HEK293T (cell line): ENCODE measurements around the gene NRL.

Experiments
- CTCF ChIA-PET: fragments of 350-600 bp; formaldehyde crosslinking; extraction: SDS; loops from one replicate; lab custom pipeline; 2021; ENCODE audit warnings: antibody characterized with exemption, inconsistent platforms; lab: Yijun Ruan, JAX
- POLR2A ChIA-PET: fragments of 350-600 bp; formaldehyde crosslinking; extraction: SDS; loops from one replicate; lab custom pipeline; 2020; ENCODE audit warnings: antibody characterized with exemption, inconsistent platforms; lab: Yijun Ruan, JAX
- DNase-seq: peaks from one replicate; pipeline ENCODE4 v3.0.0; 2012; ENCODE audit warnings: mixed read lengths; ENCODE audit errors: extremely low spot score
- BHLHE40 ChIP-seq: fragments of 450-650 bp; IDR thresholded peaks from 2 replicates; pipeline ENCODE4 v1.6.1; 2016; ENCODE audit warnings: mild to moderate bottlenecking, moderate library complexity, borderline replicate concordance
- CTBP1 ChIP-seq: fragments of 450-650 bp; IDR thresholded peaks from 2 replicates; pipeline ENCODE4 v1.6.1; 2016; ENCODE audit warnings: borderline replicate concordance
- ELF4 ChIP-seq: fragments of 450-650 bp; IDR thresholded peaks from 2 replicates; pipeline ENCODE4 v1.6.1; 2017; ENCODE audit warnings: antibody characterized with exemption
- FOXA1 ChIP-seq: fragments of 450-650 bp; IDR thresholded peaks from 2 replicates; pipeline ENCODE4 v1.6.1; 2016; ENCODE audit warnings: mild to moderate bottlenecking
- FOXK2 ChIP-seq: fragments of 450-650 bp; IDR thresholded peaks from 2 replicates; pipeline ENCODE4 v1.6.1; 2016; ENCODE audit warnings: mild to moderate bottlenecking
- FOXM1 ChIP-seq: fragments of 450-650 bp; IDR thresholded peaks from 2 replicates; pipeline ENCODE4 v1.6.1; 2017; ENCODE audit warnings: mild to moderate bottlenecking, borderline replicate concordance
- HDGF ChIP-seq: fragments of 450-650 bp; IDR thresholded peaks from 2 replicates; pipeline ENCODE4 v1.6.1; 2017; ENCODE audit warnings: antibody characterized with exemption, borderline replicate concordance
- L3MBTL2 ChIP-seq: fragments of 450-650 bp; conservative IDR thresholded peaks from 2 replicates; pipeline ENCODE4 v1.6.1; 2016; ENCODE audit warnings: mild to moderate bottlenecking
- LEF1 ChIP-seq: fragments of 450-650 bp; IDR thresholded peaks from 2 replicates; pipeline ENCODE4 v1.6.1; 2017; ENCODE audit warnings: mild to moderate bottlenecking, borderline replicate concordance
- NFRKB ChIP-seq: fragments of 450-650 bp; IDR thresholded peaks from 2 replicates; pipeline ENCODE4 v1.6.1; 2016; ENCODE audit warnings: mild to moderate bottlenecking, moderate library complexity
- PKNOX1 ChIP-seq: fragments of 450-650 bp; IDR thresholded peaks from 2 replicates; pipeline ENCODE4 v1.6.1; 2016
- SP1 ChIP-seq: fragments of 450-650 bp; IDR thresholded peaks from 2 replicates; pipeline ENCODE4 v1.6.1; 2017
- TARDBP ChIP-seq: fragments of 450-650 bp; IDR thresholded peaks from 2 replicates; pipeline ENCODE4 v1.6.1; 2016
- ZNF384 ChIP-seq: fragments of 450-650 bp; IDR thresholded peaks from 2 replicates; pipeline ENCODE4 v1.6.1; 2016

The NRL gene

GRCh38 chr14:24055971-24056799, 58.6 kb downstream of the NRL start:
- DNase-seq, result no peak
- ChIA-PET CTCF (interaction anchor here (1.6 to 6.9 kb wide), 5 partner anchors 36 to 105 kb away, joined by 6 to 153 read pairs (median 30); partner anchors contain the start of genes DCAF11, IRF9, NRL and PCK2), POLR2A (interaction anchor here (0.8 to 3.7 kb wide), 7 partner anchors 15 to 85 kb away, joined by 3 to 73 read pairs (median 4); partner anchors contain the start of genes DCAF11, EMC9, NRL and PCK2)
- TF ChIP-seq BHLHE40, result no peak
- TF ChIP-seq LEF1, result no peak
- TF ChIP-seq ELF4, result no peak
- no peak for TF ChIP-seq SP1
- TF ChIP-seq CTBP1, result no peak
- TF ChIP-seq ZNF384, result no peak
- no peak for TF ChIP-seq PKNOX1

GRCh38 chr14:24054646-24055045, 60.1 kb downstream of the NRL start:
- CTCF ChIA-PET, result interaction anchor here (1.9 to 6.9 kb wide), 2 partner anchors 37 to 54 kb away, joined by 13 to 153 read pairs; partner anchors contain the start of gene PCK2
- DNase-seq, result no peak
- POLR2A ChIA-PET, result interaction anchor here (1.0 to 2.4 kb wide), 4 partner anchors 38 to 157 kb away, joined by 3 to 13 read pairs (median 6); partner anchors contain the start of genes DCAF11, NRL and PCK2
- TF ChIP-seq TARDBP, result no peak

DNA sequence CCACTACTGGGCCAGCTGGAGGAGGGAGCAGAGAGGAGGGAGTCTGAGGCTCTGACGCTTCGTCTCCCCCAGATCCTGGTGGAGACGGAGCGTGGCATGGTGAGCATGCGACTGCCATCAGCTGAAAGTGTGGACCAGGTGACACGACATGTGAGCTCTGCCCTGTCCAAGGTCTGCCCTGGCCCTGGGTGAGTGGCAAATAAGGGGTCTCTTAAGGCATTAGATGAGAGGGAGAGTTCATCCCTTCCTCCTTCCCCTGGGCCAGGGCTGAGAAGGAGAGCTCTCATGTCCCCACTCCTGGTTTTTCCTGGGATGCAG, 60.5 kb downstream of the NRL start:
- no peak for TF ChIP-seq BHLHE40
- TF ChIP-seq LEF1, result no peak
- no peak for TF ChIP-seq ZNF384
- TF ChIP-seq L3MBTL2, result no peak
- TF ChIP-seq CTBP1, result no peak
- no peak for TF ChIP-seq FOXK2
- TF ChIP-seq TARDBP, result no peak
- no peak for TF ChIP-seq FOXM1
- no peak for TF ChIP-seq NFRKB
- no peak for DNase-seq
- POLR2A ChIA-PET, result interaction anchor here (0.8 to 2.4 kb wide), 6 partner anchors 18 to 158 kb away, joined by 3 to 13 read pairs (median 4); partner anchors contain the start of genes DCAF11, NRL and PCK2
- CTCF ChIA-PET, result interaction anchor here (1.9 kb wide), 1 partner anchor 54 kb away, joined by 13 read pairs; no protein-coding TSS in a partner anchor

DNA sequence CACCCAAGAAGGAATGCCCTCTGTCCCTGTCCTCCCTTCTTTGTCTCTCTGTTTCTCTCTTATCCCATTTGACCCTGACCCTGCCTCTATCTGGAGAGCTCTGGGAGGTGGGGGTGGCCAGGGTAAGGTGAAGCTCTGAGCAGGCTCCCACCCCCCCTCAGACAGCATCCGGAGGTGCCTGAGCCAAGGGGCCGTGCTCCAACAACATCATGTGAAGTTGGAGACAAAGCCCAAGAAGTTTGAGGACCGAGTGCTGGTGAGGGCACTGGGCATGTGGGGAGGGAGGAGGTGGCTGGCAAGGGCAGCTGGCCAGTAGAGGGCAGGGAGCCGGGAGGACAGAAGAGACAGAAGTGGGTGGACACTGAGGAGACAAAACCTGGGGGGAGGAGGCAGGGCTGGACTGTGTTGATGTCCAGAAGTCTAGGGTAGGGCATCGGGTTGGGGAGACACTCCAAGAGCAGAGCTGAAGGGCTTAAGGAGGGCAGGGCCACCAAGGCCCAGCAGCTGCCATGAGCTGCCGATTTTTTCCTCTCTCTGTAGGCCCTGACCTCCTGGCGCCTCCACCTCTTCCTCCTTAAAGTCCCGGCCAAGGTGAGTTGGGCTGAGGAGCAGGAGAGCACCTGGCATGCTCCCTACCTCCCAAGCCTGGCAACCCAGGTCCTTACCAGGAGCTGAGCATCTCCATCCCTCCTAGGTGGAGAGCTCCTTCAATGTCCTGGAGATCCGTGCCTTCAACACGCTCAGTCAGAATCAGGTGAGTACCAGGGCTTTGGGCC, 61.0 kb downstream of the NRL start:
- no peak for DNase-seq
- ChIA-PET CTCF (interaction anchor here (1.9 kb wide), 1 partner anchor 55 kb away, joined by 13 read pairs; no protein-coding TSS in a partner anchor), POLR2A (interaction anchor here (0.8 to 2.4 kb wide), 7 partner anchors 18 to 158 kb away, joined by 3 to 13 read pairs (median 4); partner anchors contain the start of genes DCAF11, EMC9, NRL and PCK2)
- TF ChIP-seq FOXA1 (no peak), CTBP1 (no peak), BHLHE40 (no peak), LEF1 (no peak), TARDBP (no peak)

DNA sequence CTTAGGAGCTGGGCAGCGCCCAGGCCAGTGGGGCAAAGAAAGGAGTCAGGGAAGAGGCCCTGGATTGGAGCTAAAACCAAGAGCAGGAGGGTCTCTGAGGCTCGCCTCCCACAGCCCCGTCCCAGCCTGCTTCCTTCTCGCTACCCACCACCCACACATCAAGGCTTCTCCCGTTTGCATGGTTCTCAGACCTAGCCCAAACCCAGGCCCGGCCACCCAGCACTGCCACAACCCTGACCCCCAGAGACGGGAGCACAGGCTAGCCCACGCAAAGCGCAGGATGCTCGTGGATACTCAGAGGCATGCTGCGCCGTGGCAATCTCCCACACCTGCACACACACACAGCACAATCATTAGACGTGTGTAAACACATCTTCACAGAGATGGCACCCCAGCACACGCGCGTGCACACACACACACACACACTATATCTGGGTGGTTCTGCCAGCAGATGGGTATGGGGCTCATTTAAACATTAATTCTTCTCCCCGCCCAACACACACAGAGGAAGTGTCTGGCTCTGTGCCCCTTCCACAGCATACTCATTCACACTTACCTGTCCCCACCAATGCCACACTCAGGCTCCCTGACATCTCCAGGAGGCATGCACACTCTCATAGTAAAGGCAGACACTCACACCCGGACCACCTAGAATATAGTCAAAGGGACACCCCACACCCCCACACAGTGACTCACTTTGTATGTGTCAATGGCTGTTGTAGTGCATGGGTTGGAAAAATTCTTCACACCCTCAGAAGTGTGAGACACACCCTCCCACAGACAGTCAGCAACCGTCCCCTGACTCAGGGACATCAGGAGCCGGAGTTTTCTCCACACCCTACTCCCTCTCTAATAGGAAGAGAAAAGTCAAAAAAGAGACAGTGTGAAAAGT, 61.8 kb downstream of the NRL start:
- no peak for DNase-seq
- CTCF ChIA-PET, result interaction anchor here (1.8 kb wide), 1 partner anchor 56 kb away, joined by 8 read pairs; no protein-coding TSS in a partner anchor
- TF ChIP-seq HDGF (no peak), L3MBTL2 (no peak), ZNF384 (no peak), FOXA1 (no peak)
- POLR2A ChIA-PET, result interaction anchor here (0.6 to 2.4 kb wide), 10 partner anchors 11 to 160 kb away, joined by 3 to 23 read pairs (median 8); partner anchors contain the start of genes CHMP4A, DCAF11, EMC9 and NRL

- ChIA-PET POLR2A (interaction anchor here (0.6 to 2.4 kb wide), 16 partner anchors 10 to 161 kb away, joined by 3 to 23 read pairs (median 6); partner anchors contain the start of genes CHMP4A, DCAF11, EMC9 and NRL), CTCF (interaction anchor here (0.9 to 1.8 kb wide), 4 partner anchors 37 to 109 kb away, joined by 3 to 8 read pairs (median 6); partner anchors contain the start of gene IRF9)
- DNase-seq, result peak; percentile 77
- TF ChIP-seq ELF4, result no peak
- TF ChIP-seq L3MBTL2, result peak; percentile 10; the same call in 1 of the 2 replicates
Observed at GRCh38 chr14:24051789-24052655, 62.7 kb downstream of the NRL start, which contains the start of gene CARMIL3. CARMIL3 (plus strand) TSS chr14:24052009; CDS start chr14:24052154, 145 bp downstream.
